Measurements from ENCODE around the gene MAN2B2.

DNA sequence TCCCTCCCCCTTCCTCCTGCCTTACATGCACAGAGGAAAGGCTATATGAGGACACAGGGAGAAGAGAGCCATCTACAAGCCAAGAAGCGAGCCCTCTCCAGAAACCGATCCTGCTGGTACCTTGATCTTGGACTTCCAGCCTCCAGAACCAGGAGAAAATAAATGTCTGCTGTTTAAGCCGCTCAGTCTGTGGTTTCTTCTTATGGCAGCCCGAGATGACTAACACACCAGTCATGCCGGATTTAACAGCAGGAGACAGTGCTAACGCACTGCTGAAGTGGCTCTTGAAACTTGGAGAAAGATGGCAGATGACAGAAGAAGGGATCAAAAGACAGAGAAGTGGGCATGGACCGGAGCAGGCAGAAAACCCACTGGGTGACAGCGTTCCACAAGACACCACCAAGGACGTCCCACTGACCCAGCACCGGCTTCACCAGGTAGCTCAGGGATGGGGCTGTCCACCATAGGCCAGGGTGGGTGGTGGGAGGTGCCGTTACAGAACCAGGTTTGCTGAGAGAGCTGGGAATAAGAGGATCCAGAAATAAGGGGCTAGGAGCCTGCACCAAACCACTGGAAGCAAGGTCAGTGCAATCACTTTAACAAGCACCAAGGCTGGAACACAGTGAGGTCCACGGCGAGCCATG, 6.2 kb upstream of the MAN2B2 start:
- TF ChIP-seq ZNF274 (IDR thresholded peaks at IDR 0.05; ENCODE audit: low read depth, low read length) (no peak), YY1 (IDR thresholded peaks at IDR 0.05; ENCODE audit: insufficient read depth, insufficient read length) (no peak)

Data from NT2/D1 (cell line).